HEK293 (cell line): Measurements from ENCODE around the gene SLC43A1.
A peak's percentile ranks its signal among the peaks of the same experiment; 100 is the strongest.

Source experiments
- KLF10 ChIP-seq: fragments of 450-650 bp; IDR thresholded peaks from 2 replicates; pipeline ENCODE4 v1.5.1; 2018; ENCODE audit warnings: missing biosample characterization, mild to moderate bottlenecking, missing genetic modification characterization
- KLF8 ChIP-seq: fragments of 450-650 bp; formaldehyde crosslinking; IDR thresholded peaks from 2 replicates; pipeline ENCODE4 v1.5.1; 2016; ENCODE audit warnings: missing biosample characterization, missing genetic modification characterization
- KLF9 ChIP-seq: fragments of 450-650 bp; formaldehyde crosslinking; IDR thresholded peaks from 2 replicates; pipeline ENCODE4 v1.5.1; 2016; ENCODE audit warnings: missing biosample characterization, missing genetic modification characterization, low read depth
- PRDM2 ChIP-seq: fragments of 450-650 bp; formaldehyde crosslinking; IDR thresholded peaks from 2 replicates; pipeline ENCODE4 v1.5.1; 2016; ENCODE audit warnings: missing biosample characterization, missing genetic modification characterization, borderline replicate concordance
- SCRT1 ChIP-seq: fragments of 450-650 bp; formaldehyde crosslinking; IDR thresholded peaks from 2 replicates; pipeline ENCODE4 v1.5.1; 2016; ENCODE audit warnings: missing biosample characterization, missing genetic modification characterization, borderline replicate concordance
- SP3 ChIP-seq: fragments of 450-650 bp; formaldehyde crosslinking; IDR thresholded peaks from 2 replicates; pipeline ENCODE4 v1.5.1; 2016; ENCODE audit warnings: missing biosample characterization, missing genetic modification characterization
- TRIM28 ChIP-seq: IDR thresholded peaks from 2 replicates; pipeline ENCODE4 v1.6.1; 2011; ENCODE audit warnings: low read length, control low read depth, borderline replicate concordance
- ZBTB10 ChIP-seq: fragments of 450-650 bp; formaldehyde crosslinking; IDR thresholded peaks from 2 replicates; pipeline ENCODE4 v1.5.1; 2016; ENCODE audit warnings: missing biosample characterization, missing genetic modification characterization
- ZBTB21 ChIP-seq: fragments of 450-650 bp; formaldehyde crosslinking; IDR thresholded peaks from 2 replicates; pipeline ENCODE4 v1.5.1; 2017; ENCODE audit warnings: missing biosample characterization, missing genetic modification characterization
- ZBTB8A ChIP-seq: fragments of 450-650 bp; formaldehyde crosslinking; IDR thresholded peaks from 2 replicates; pipeline ENCODE4 v1.5.1; 2016; ENCODE audit warnings: missing biosample characterization, missing genetic modification characterization
- ZFP3 ChIP-seq: fragments of 450-650 bp; formaldehyde crosslinking; IDR thresholded peaks from 2 replicates; pipeline ENCODE4 v1.5.1; 2016; ENCODE audit warnings: low read depth, missing biosample characterization, missing genetic modification characterization
- ZNF140 ChIP-seq: fragments of 450-650 bp; formaldehyde crosslinking; IDR thresholded peaks from 2 replicates; pipeline ENCODE4 v1.5.1; 2016; ENCODE audit warnings: missing biosample characterization, missing genetic modification characterization
- ZNF248 ChIP-seq: fragments of 450-650 bp; formaldehyde crosslinking; IDR thresholded peaks from 2 replicates; pipeline ENCODE4 v1.5.1; 2017; ENCODE audit warnings: missing biosample characterization, missing genetic modification characterization
- ZNF292 ChIP-seq: fragments of 450-650 bp; formaldehyde crosslinking; IDR thresholded peaks from 2 replicates; pipeline ENCODE4 v1.5.1; 2016; ENCODE audit warnings: low read depth, missing biosample characterization, missing genetic modification characterization, borderline replicate concordance
- ZNF362 ChIP-seq: fragments of 450-650 bp; formaldehyde crosslinking; IDR thresholded peaks from 2 replicates; pipeline ENCODE4 v1.5.1; 2016; ENCODE audit warnings: missing biosample characterization, missing genetic modification characterization
- ZNF366 ChIP-seq: fragments of 450-650 bp; formaldehyde crosslinking; conservative IDR thresholded peaks from 2 replicates; pipeline ENCODE4 v1.5.1; 2016; ENCODE audit warnings: missing biosample characterization, missing genetic modification characterization
- ZNF391 ChIP-seq: fragments of 450-650 bp; formaldehyde crosslinking; IDR thresholded peaks from 2 replicates; pipeline ENCODE4 v1.5.1; 2016; ENCODE audit warnings: low read depth, missing biosample characterization, missing genetic modification characterization, borderline replicate concordance
- ZNF513 ChIP-seq: fragments of 450-650 bp; IDR thresholded peaks from 2 replicates; pipeline ENCODE4 v1.5.1; 2018; ENCODE audit warnings: missing biosample characterization, missing genetic modification characterization
- ZNF560 ChIP-seq: fragments of 450-650 bp; formaldehyde crosslinking; IDR thresholded peaks from 2 replicates; pipeline ENCODE4 v1.5.1; 2017; ENCODE audit warnings: missing biosample characterization, missing genetic modification characterization, borderline replicate concordance
- ZNF571 ChIP-seq: fragments of 450-650 bp; formaldehyde crosslinking; IDR thresholded peaks from 2 replicates; pipeline ENCODE4 v1.5.0; 2017; ENCODE audit warnings: missing biosample characterization, missing genetic modification characterization
- ZNF626 ChIP-seq: fragments of 450-650 bp; sonication (Bioruptor Pico); formaldehyde crosslinking; IDR thresholded peaks from 2 replicates; pipeline ENCODE4 v1.5.1; 2018; ENCODE audit warnings: missing biosample characterization, missing genetic modification characterization, inconsistent platforms
- ZNF677 ChIP-seq: fragments of 450-650 bp; IDR thresholded peaks from 2 replicates; pipeline ENCODE4 v1.5.0; 2018; ENCODE audit warnings: missing biosample characterization, mild to moderate bottlenecking, missing genetic modification characterization, moderate library complexity
- ZNF785 ChIP-seq: fragments of 450-650 bp; formaldehyde crosslinking; IDR thresholded peaks from 2 replicates; pipeline ENCODE4 v1.5.1; 2016; ENCODE audit warnings: missing biosample characterization, missing genetic modification characterization
- ZNF830 ChIP-seq: fragments of 450-650 bp; IDR thresholded peaks from 2 replicates; pipeline ENCODE4 v1.5.0; 2018; ENCODE audit warnings: missing biosample characterization, missing genetic modification characterization, low read depth, mild to moderate bottlenecking, moderate library complexity
- ZXDB ChIP-seq: fragments of 450-650 bp; formaldehyde crosslinking; IDR thresholded peaks from 2 replicates; pipeline ENCODE4 v1.5.1; 2016; ENCODE audit warnings: missing biosample characterization, missing genetic modification characterization
- TF ChIP-seq, protein P1 (sequence below): fragments of 450-650 bp; formaldehyde crosslinking; IDR thresholded peaks from 2 replicates; pipeline ENCODE4 v1.5.1; 2016; ENCODE audit warnings: missing biosample characterization, missing genetic modification characterization

Gene SLC43A1

GRCh38 chr11:57530596-57531507, 15.3 kb upstream of the SLC43A1 start, which contains the start of gene TIMM10 (continued):
- no peak for TF ChIP-seq PRDM2 (tag by site-specific recombination)
- TF ChIP-seq ZNF513 = peak; percentile 44; the same call in 1 of the 2 replicates
- 0 out of 2 replicates have a peak, but pooled peaks have one; percentile 30 for TF ChIP-seq SCRT1 (tag by site-specific recombination)
- TF ChIP-seq, protein P1, sequence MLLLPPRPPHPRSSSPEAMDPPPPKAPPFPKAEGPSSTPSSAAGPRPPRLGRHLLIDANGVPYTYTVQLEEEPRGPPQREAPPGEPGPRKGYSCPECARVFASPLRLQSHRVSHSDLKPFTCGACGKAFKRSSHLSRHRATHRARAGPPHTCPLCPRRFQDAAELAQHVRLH = 0 out of 2 replicates have a peak, but pooled peaks have one; percentile 9
- peak; percentile 86 for TF ChIP-seq KLF10 (tag by site-specific recombination)
- 0 out of 2 replicates have a peak, but pooled peaks have one; percentile 18 for TF ChIP-seq ZBTB10
- no peak for TF ChIP-seq ZNF785
- no peak for TF ChIP-seq ZNF830
- TF ChIP-seq ZNF362 (tag by site-specific recombination) = no peak
- TF ChIP-seq ZNF571 (tag by site-specific recombination) = no peak
- no peak for TF ChIP-seq ZNF140 (tag by site-specific recombination)
- 0 out of 2 replicates have a peak, but pooled peaks have one; percentile 47 for TF ChIP-seq KLF8
- no peak for TF ChIP-seq ZNF366
- no peak for TF ChIP-seq ZNF391 (tag by site-specific recombination)
- peak; percentile 30; the same call in 1 of the 2 replicates for TF ChIP-seq ZBTB8A
- peak; percentile 34; the same call in 1 of the 2 replicates for TF ChIP-seq TRIM28
- no peak for TF ChIP-seq ZFP3 (tag by site-specific recombination)
- peak; percentile 75 for TF ChIP-seq SP3 (tag by site-specific recombination)
- peak; percentile 60 for TF ChIP-seq KLF9
- no peak for TF ChIP-seq ZNF626 (tag by site-specific recombination)
- TF ChIP-seq ZNF677 (tag by site-specific recombination) = no peak
- no peak for TF ChIP-seq ZBTB21
- TF ChIP-seq ZNF292 (tag by site-specific recombination) = no peak
- no peak for TF ChIP-seq ZNF248 (tag by site-specific recombination)
- no peak for TF ChIP-seq ZNF560 (tag by site-specific recombination)
- peak; percentile 45; the same call in 1 of the 2 replicates for TF ChIP-seq ZXDB
